ENCODE data around the gene PAX7.
"Not testable (repeated sequence)": the region's sequence is repeated elsewhere in the genome, so short reads cannot be mapped to it uniquely, and the experiment has no call there.

PAX7 gene

DNA sequence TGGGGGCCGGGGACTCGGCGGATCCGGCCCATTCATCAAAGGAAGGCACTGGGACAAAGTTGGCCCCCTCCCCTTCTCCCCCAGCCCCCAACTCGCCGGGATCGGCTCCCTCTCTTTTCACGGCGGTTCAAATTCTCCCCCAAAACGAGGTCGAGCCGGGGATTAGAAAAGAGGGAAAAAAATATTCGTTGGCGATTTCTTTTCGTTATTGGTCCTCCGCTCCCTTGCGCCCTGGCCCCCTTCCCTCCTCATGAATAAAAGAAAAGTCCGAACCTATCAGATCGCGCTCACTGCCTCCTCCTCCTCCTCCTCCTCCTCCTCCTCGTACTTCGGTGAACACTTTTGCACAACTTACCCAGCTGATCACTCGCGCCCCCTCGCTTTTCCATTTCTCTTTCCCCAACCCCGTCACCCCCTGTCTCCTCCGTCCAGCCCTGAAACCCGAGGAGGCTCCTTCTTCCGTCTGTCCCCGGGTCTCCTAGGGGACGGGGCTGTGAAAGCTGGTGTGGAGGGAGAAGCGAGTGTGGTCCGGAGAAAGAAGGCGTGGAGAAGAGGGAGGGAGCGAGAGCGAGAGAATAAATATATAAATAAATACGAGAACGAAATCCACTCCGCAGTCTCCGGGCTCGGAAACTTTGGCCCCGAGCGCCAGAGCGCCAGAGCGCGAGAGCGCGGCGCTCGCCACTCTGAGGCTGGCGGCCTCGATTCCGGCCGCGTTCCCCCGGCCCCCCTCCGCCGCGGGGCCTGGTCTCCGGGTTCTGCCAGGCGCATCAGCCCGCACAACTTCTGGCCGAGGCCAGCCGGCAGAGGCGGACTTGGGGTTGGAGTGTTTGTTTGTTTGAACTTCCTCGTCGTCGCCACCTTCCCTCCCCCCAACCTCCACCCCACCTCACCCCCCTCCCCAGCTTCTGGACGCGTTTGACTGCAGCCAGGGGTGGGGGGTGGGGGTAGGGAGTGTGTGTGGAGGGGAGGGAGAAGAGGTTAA, at the start of gene PAX7:
PAX7 (plus strand) TSS at position 336 of the 985 bp plus-strand sequence. CDS start 758 bp downstream, outside the sequence.
- no peak for DNase-seq

DNA sequence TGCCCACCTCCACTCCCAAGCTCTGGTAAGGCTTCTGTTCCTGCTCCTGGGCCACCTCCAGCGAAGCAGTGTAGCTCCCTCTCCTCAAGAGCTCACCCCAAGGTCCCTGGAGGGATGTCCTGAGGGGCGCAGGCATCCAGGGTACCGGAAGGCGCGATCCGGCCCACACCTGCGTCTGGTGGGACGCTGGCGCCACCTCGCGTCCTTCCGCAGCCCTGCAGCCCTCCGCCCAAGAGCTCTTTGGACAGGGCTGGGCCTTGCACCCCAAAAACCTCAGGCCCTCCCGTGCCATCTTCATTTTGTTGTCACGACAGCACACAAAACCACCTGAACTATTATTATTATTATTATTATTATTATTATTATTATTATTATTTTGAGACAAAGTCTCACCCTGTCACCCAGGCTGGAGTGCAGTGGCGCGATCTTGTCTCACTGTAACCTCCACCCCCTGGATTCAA, 49.2 kb upstream of the PAX7 start:
- peak; percentile 8 for DNase-seq

DNA sequence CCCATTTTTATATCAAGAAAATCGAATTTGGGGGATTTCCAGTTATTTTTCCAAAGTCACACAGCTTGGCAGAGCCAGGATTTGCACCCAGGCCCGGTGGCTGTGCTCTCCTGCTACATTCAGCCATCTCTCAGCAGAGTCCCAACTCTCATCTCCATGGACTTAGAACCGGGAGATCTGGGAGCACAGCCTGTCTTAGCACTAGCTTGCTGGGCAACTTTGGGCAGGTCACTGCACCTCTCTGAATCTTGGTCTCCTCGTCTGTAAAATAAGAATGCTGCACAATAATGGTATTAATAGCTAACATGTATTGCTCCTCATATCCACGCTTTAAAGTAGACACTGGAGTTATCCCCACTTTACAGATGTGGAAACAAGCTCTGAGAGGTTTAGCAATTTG, 47.8 kb upstream of the PAX7 start:
- no peak for DNase-seq

DNA sequence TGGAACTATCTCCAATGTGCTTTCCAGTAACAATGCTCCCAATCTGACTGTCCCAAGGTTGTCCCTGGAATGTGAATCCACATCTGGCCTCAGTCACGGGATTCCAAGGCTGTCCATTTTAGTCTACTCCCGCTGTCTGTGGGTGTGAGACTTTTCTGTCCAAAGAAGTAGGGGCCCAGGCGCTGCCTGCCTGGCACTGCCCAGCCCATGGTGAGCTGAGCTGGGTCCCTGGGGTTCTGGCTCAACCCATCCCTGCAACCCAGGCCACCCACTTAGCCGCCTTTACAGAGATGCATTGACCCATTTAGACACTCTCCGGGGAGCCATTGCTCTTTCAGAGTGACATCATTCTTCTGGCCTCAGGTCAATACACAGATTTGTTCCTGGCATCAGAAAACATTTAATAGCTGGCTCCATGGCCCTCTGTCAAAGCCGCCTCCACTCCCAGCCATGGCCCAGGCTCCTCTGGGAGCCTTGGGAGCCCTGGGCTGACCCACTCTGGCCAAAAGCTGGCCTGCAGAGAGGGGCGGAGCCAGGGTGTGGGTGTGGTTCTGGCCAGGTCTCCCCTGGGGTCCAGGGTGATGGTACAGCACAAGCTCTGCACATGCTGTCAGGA, 47.2 kb upstream of the PAX7 start:
- DNase-seq, result no peak

DNA sequence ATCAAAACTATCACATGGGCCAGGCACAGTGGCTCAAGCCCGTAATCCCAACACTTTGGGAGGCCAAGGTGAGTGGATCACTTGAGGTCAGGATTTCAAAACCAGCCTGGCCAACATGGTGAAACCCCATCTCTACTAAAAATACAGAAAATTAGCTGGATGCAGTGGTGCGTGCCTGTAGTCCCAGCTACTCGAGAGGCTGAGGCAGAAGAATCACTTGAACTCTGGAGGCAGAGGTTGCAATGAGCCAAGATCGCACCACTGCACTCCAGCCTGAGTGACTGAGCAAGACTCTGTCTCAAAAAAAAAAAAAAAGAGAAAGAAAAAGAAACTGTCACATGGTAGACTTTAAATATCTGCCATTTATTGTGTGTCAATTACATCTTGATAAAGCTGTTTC, 44.6 kb upstream of the PAX7 start:
- DNase-seq, result not testable (repeated sequence)

DNA sequence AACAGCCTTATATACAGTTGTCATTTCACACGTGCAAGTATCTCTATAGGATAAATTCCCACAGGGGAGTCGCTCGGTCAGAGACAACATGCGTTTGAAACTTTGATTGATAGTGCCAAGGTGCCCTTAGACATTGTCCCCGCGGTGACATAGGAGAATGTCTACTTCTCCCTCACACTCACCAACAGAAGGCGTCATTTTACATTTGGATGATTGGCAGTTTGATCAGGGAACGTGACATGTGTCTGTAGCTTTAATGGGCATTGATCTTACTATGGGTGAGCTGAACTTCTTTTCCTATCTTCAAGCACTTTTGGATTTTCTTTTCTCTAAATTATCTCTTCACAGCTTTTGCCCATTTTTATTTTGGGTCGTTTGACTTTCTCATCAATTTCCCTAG, 42.6 kb upstream of the PAX7 start:
- no peak for DNase-seq

DNA sequence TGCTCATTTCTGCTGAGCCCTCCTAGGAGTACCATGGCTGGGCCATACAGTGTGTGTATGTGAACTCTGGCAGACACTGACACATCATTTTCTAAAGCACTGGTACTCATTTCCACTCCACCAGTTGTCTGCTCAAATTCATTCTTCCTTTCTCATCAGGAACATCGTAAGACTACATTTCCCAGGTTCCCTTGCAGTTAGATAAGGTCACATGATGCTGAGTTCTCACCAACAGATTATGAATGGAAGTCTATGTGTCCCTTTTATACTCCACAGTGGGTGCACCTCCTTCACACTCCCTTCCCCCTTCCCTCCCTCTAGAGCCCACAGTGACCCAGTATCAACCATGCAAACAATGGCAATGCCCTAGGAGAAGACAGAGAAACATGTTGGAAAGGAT, 38.3 kb upstream of the PAX7 start:
- no peak for DNase-seq

DNA sequence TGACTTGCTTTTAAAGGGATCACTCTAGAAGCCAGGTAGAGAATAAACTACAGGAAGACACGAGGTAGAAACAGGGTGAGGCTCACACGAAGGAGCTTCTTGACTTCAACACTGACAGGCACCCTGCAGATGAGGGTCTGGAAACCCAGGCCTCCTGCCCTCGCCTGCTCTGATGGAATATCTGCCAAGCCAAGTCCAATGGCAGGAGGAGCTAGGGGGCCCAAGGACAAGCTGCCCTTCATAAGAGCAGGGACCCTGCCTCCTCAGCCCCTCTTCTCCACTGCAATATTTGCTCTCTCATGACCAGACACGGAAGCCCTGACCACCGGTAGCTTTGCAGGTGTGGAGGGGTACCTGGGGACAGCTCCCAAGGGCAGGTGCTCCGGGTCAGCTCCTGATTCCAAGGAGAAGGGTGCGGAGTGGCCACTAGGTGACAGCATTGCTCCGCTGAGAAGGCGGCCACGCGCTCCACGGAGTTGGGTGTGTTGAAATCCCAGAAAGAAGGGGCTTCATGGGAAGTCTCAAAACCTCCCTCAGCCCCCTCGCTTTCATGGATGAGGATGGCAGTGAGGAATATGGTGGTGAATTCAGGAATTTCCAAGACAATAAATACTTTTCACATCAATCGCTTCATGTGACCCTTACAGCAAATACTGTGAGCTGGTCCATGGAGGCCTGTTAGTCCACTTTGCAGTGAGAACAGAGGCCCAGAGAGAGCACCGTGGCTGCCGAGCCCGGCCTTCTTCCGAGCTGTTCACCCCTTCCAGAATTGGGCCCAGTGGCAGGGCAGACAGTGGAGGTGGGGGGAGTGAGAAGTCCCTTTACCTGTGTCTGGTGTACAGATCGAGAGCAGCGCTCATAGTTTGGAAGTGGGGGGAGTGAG, 33.2 kb upstream of the PAX7 start:
- DNase-seq, result peak; percentile 41

DNA sequence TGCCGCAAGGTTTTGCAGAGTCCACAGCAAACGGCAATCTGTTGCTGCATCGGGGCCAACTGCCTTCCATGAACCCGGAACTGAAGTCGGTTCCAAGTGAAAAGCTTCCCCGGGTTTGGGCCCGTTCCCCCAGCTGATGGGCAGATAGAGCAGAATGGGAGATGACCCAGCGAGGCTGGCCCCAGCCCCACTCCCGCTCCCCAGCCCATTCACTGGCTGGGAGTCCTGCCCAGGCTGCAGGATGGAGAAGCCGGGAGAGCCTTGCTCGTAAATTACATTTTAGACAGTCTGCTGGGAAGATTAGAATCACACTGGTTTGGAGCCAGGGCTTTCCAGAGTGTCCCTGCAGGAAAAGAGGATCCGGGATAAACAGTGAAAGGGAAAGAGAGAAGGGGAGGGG, 31.6 kb upstream of the PAX7 start:
- DNase-seq, result no peak

DNA sequence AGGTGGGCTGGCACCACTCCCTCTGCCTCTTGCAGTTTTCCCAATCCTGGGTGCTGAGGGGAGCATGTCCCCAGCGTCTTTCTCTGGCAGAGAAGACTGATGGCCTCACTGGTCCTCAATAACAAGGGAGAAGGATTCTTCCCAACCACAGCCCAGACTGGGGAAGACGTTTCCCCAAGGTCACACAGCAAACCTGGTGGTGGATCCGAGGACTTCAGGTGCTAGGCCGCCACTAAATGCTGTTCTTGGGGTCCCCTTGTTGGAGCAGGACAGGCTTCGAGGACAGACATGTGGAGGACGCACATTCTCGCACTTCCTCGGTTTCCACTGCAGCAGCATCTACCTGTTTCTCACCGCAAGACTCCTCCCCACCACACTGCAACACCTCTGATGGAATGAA, 30.9 kb upstream of the PAX7 start:
- no peak for DNase-seq

DNA sequence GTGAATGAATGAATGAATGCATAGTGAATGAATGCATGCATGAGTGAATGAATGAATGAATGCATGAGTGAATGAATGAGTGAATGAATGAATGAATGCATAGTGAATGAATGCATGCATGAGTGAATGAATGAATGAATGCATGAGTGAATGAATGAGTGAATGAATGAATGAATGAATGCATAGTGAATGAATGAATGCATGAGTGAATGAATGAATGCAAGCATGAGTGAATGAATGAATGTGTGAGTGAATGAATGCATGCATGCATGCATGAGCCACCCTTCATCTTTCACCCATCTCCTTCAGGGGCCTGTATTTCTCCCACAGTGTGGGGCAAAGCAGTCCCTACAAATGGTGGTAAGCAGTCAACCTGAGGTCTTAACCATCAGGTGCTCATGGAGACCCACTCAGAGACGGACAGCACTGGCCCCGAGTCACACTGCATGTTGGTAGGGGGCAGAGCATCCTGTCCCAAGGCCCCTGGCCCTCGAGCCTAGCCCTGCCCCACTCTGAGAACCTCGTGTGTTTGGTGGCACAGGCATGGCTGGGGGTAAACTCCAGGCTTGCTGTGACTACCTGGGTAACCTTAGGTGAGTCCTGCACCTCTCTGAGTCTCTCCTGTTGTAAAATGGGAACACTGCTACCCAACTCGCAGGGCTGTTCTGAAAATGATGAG, 28.0 kb upstream of the PAX7 start:
- DNase-seq, result no peak

DNA sequence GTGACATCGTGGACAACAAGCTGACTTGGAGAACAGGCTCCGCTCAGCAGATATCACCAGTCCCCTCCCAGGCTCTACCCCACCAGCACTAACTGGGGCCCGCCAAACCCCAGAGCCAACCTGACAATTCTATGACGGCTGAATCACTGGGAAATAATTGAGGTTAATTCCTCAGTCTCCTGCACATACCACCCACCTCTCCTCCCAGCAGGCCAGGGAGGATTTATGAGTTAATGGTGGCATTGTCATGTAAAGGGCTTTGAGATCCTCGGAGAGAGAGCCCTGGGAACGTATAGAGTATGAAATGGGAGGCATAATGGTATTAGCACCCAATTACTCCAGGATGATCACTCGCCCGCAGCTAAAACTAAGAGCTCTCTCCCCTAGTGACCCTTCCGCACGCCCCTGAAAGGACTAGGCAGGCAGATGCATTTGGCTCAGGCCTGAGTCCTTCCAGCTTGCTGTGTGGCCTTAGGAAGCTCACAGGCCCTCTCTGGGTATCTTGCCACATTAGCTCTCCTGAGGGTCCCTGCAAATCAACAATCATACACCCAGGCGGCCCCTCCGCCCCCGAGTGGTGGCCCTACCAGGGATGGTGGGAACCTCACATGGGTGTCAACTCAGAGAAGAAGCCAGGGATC, 27.3 kb upstream of the PAX7 start:
- no peak for DNase-seq

DNA sequence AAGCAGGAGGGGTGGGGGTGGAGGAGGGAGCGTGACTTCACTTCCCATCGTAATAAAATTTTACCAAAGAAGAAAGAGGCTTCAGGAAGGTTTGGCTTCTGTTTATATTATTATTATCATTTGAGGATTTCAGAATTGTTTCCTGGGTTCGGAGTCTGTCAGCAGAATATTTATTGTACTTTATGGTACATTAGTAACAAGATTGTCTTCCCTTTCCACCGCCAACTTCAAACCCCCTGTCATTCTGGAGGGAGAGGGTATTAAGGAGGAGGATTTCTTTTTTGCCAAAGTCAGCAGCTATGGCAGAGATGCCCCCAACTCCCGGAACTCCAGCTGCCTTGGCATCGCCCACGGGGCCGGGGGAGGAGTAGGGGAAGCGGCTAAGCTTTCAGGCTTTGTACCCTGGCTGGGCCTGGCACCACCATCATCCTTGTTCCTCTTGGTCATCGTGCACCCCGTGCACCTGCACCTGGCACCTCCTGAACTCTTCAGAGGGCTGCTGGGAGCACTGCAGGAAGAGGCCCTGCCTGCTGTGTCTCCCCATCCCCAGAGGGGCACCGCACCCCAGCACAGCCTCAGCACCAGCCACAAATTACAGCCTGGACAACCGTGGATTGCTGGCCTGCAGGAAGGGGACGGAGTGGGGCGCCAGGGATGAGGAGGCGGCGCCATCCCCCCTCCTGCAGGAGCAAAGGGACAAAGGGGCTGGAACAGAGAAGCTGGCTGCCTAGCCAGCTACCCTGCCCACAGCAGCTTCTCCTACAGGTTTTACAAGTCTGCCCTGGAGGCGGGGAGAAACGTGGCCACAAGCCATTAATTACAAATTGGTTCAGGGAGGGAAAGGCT, 24.0 kb upstream of the PAX7 start:
- DNase-seq, result no peak

DNA sequence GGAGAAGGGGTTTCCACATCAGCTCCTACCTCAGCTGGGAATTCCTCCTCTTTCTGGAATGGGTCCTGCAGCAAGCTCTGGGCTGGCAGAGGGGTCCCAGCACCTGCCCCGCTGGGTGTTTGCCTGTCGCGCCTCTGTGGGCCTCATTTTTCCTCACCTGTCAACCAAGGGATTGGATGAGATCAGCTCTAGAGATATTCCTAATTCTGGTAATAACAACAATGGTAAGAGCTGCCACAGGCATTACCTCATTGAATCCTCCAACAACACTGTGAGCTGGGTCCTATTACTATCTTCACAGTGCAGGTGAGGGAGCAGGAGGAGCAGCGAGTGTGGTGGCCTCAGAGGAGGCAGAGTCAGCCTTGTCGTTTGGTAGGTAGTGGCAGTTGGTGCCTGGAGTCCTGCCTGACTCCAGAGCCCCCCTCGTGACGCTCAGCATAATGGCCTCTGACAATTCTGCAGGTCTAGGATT, 23.3 kb upstream of the PAX7 start:
- no peak for DNase-seq

DNA sequence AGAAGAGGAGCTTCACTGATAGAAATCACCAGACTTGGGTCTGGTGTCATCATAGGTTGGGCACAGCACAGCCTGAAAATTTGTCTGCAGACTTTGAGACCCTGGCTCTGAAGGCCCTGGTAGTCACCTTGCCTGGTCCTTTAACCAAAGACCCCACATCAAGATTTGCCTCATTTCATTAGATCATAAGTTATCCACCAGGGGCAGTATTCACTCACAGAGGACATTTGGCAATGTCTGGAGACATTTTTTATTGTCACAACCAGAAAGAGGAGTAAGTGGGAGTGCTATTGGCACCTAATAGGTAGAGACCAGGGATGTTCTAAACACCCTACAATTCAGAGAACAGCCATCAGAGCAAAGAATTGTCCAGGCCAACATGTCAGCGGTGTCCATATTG, 22.1 kb upstream of the PAX7 start:
- DNase-seq, result no peak

DNA sequence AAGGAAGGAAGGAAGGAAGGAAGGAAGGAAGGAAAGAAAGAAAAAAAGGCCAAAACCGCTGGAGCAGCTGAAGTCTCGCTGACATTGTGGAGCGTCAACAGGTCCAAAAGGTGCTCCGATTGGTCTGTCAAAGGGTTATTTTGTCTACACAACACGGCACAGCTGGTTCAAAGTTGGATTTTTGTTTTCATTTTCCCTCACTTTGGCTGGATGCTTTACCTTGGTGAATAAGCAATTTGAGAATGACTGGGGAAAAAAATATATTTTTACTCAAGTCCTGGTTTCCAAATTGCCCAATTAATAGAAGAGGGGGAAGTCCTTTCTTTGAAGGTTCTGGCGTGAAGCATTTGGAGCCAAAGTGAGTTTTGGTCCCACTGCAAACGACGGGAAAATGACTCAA, 19.3 kb upstream of the PAX7 start:
- DNase-seq, result no peak

DNA sequence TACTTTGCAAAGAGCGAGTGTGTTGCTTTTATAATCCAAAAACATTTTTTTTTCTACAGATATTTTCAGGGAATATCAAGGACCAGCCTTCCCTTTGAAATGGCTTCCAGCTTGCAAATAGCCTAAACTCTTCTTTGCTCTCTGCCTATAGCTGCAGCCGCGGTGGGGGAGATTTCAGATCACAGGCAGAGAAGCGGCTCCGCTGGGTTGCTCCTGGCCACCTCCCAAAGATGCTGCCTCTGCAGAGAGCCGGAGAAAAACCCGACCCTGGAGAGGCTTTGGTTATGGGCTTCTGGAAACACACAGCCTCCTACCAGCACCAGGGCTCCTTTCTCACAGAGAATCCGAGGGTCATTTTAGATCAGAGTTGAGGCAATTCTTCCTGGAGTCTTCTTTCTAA, 18.6 kb upstream of the PAX7 start:
- DNase-seq, result no peak

DNA sequence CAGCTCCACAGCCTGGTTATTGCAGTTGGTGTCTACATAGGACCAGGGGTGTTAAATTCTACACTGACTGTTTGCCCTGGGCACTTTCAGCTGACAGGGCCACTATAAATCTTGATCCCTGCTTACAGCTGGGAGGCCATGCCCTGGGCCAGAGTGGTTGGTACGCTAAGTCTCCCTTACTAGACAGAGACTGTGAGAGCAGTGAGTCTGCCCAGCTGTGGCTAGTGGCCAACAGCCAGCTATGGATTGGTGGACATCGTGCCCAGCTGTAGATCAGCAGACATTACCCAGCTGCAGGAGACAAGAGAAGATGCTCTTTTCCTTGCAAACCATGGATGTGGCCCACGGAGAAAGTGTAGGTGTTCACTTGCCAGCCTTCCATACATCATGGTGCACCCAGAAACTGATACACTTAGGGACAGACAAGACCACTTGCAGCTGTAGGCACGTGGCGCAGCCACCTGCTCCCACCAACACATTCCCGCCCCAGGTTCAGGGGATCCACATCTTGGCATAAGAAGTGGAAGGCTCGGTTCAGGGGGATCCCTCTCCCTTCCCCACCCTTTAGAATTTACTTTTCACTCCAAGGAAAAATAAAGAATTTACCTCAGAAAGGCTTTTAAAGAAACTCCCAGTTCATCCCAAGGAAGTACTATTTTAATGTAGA, 16.4 kb upstream of the PAX7 start:
- DNase-seq, result no peak

DNA sequence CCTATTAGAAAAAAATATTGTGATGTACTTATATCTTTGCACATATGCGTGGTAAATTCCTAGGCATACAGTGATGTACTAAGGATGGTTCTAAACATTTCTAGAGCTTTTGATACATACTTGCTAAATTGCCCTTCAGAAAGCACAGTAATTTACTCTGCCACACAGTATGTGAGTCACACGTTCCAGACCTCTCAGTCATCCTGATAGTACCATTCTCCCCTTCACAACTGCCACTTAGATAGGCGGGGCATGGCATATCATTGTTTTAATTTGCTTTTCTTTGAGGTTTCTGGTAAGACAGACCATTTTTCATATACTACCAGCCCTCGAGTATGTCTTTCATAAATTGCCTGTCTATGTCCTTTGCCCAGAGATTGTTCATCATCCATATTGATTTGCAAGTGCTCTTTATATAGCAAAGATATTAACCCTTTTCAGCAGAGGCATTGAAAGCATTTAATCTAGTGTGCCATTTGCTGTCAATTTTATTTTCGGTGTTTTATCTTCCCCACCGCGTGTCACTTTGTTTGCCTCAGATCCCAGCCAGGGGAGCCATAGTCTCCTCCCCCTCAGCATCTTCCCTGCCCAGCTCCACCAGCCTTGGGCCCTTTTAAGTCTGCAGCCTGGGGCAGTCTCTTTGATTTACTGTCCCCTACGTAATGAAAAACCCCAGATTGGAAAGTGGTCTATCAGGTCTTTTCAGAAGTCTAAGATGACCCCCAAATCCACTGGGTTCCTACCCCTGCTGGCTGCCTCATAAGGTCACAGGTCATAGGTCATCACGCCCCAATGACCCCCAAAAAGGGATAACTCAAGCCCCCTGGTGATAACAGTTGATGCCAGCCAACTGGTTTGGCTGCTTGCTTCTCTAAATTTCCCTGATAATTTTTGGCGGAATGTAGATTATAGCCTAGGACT, 11.8 kb upstream of the PAX7 start:
- DNase-seq, result no peak

Measured in activated gamma-delta T cell treated with Interleukin-2 at 50 U/mL for 16 hours (primary cell).